GM19397 (cell line): Measurements from ENCODE around the gene GNG7.

Experiments
- ATAC-seq: cut with Tn5 transposase; IDR thresholded peaks from one replicate; pipeline ENCODE4 v1.9.1; 2021; ENCODE audit warnings: mild to moderate bottlenecking, moderate library complexity; ENCODE audit not compliant: unreplicated experiment

GNG7 gene

GRCh38 chr19:2726904-2727639 lies 24.6 kb upstream of the GNG7 start:
- ATAC-seq: no peak

- ATAC-seq: no peak
These were observed 23.8 kb upstream of the GNG7 start for GRCh38 chr19:2726160-2726855.

GRCh38 chr19:2724148-2724557 lies 21.7 kb upstream of the GNG7 start:
- ATAC-seq: no peak

- ATAC-seq: no peak
These were observed 21.3 kb upstream of the GNG7 start for GRCh38 chr19:2723747-2724146.

GRCh38 chr19:2723345-2723715 lies 20.8 kb upstream of the GNG7 start:
- ATAC-seq: no peak

GRCh38 chr19:2722541-2723344 lies 20.2 kb upstream of the GNG7 start:
- no peak for ATAC-seq

GRCh38 chr19:2721570-2722540 lies 19.4 kb upstream of the GNG7 start:
- ATAC-seq: no peak

GRCh38 chr19:2720777-2721569 lies 18.5 kb upstream of the GNG7 start, which contains the start of gene DIRAS1:
TSS of gene DIRAS1 (minus strand) at chr19:2721372. CDS start at chr19:2717806, 3,566 bp downstream.
- no peak for ATAC-seq

GRCh38 chr19:2719920-2720776 lies 17.7 kb upstream of the GNG7 start:
- ATAC-seq: no peak

GRCh38 chr19:2719232-2719735 lies 16.8 kb upstream of the GNG7 start:
- ATAC-seq: no peak

- no peak for ATAC-seq
These were observed 15.4 kb upstream of the GNG7 start for GRCh38 chr19:2717638-2718541.

GRCh38 chr19:2716722-2717637 lies 14.5 kb upstream of the GNG7 start:
- ATAC-seq: no peak

GRCh38 chr19:2716275-2716650 lies 13.8 kb upstream of the GNG7 start:
- ATAC-seq: no peak

- no peak for ATAC-seq
These were observed 13.2 kb upstream of the GNG7 start for GRCh38 chr19:2715470-2716274.

GRCh38 chr19:2714531-2715269 lies 12.2 kb upstream of the GNG7 start:
- ATAC-seq: no peak
